Measurements from ENCODE around the gene DENND1A.

DNA sequence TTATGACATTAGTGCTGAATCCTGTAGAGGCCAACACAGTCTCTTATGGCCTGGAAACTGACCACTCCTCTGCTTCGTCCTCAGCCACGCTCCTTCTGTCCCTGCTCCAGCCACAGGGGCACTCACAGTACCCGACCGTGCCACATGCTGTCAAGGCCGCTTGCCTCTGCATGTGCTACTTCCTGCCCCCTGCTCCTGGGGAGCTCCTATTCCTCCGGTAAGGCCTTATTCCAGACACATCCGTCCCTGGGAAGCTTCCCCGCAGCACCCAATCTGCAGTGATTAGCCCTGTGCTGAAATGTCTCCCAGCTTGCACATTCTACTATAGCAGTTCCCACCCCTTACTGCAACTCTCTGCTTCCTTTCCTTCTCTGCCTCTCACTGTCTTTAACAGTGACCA, 386.4 kb downstream of the DENND1A start:
- TF ChIP-seq POLR2A (IDR thresholded peaks at IDR 0.05) (no peak), EP300 (IDR thresholded peaks at IDR 0.05) (no peak)
- TF ChIP-seq, protein P1, sequence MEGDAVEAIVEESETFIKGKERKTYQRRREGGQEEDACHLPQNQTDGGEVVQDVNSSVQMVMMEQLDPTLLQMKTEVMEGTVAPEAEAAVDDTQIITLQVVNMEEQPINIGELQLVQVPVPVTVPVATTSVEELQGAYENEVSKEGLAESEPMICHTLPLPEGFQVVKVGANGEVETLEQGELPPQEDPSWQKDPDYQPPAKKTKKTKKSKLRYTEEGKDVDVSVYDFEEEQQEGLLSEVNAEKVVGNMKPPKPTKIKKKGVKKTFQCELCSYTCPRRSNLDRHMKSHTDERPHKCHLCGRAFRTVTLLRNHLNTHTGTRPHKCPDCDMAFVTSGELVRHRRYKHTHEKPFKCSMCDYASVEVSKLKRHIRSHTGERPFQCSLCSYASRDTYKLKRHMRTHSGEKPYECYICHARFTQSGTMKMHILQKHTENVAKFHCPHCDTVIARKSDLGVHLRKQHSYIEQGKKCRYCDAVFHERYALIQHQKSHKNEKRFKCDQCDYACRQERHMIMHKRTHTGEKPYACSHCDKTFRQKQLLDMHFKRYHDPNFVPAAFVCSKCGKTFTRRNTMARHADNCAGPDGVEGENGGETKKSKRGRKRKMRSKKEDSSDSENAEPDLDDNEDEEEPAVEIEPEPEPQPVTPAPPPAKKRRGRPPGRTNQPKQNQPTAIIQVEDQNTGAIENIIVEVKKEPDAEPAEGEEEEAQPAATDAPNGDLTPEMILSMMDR (IDR thresholded peaks at IDR 0.05) = no peak
